NCI-H1105 (cell line): ENCODE data around the gene ACACB.

Experiments used
- DNase-seq: peaks from one replicate; lab custom pipeline; 2025; lab: John Stamatoyannopoulos, UW

ACACB gene

DNA sequence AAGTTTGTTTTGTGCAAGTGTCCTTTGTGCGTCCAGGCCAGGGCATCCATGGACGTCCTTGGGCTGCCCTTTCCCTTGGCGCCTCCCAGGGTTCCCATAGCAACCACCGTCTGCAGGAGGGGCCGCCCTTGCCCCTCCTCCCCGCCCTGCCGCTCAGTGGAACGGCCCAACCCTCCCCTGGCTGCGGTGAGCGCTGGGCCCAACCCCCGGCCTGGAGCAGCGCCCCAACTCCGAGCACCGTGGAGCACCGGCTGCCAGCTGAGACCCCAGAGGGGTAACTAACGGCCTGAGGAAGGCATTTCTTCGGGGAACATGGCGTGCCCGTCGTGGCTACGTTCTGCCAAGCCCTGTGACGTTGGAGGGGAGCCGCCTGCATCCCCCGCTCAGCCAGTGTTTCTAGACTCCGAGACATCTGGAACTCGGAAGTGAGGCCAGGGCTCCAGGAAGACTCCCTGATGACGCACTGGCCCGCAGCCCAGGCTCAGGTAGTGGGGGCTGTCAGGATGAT, 5.3 kb upstream of the ACACB start:
- peak; percentile 88 for DNase-seq

DNA sequence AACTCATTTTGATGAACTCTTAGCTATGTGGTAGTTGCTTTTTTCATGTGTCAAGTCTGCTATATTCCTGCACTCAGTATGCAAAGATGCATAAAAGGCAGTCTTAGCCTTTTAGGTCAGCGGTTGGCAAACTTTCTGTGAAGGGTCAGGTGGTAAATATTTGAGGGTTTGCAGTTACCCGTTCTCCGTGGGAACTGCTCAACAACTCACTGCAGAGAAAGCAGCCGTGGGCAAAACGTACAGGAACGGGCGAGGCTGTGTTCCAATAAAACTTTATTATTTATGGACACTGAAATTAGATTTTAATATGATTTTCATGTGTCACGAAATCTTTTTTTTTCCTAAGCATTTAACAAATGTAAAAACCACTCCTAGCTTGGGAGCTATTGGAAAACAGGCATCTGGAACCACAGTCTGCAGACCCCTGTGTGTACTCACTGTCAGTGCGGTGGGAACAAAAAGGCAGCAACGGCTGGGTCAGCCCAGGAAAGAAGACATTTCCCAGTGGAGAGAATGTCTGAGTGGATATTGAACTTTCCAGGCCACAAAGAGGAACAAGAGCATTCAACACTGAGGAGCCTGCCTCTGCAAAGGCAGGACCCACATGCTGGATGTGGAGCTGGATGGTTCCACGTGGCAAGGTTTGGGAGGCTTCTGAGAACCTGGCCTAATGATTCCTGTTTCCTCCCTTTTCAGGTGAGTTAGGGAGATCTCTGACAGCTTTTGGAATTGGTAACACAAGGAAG, 3.5 kb upstream of the ACACB start:
- DNase-seq: no peak

DNA sequence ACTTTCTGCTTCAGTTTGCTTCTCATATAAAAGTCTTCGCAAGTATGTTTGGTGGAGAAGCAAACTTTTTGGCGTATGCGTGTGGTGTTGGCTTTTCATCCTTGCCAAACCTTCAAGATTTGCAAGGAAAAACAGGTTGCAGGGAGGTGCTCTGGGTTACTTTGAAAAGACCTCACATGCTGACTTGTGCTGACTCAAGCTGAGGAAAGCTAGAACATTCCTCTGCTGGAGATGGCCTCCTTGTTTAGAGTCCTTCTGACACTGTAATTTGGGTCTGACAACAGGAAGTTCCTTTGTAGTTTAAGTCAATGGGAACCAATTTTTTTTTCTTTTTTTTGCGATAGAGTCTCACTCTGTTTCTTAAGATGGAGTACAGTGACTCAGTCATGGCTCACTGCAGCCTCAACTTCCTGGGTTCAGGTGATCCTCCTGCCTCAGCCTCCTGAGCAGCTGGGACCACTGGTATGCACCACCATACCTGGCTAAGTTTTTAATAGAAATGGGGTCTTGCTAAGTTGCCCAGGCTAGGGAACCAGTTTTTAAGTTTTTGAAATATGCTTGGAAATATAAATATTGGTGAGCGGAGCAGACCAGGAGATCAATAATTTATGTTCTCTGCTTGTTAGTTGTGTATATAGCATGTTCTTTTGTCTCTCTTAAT, 2.6 kb upstream of the ACACB start:
- no peak for DNase-seq

DNA sequence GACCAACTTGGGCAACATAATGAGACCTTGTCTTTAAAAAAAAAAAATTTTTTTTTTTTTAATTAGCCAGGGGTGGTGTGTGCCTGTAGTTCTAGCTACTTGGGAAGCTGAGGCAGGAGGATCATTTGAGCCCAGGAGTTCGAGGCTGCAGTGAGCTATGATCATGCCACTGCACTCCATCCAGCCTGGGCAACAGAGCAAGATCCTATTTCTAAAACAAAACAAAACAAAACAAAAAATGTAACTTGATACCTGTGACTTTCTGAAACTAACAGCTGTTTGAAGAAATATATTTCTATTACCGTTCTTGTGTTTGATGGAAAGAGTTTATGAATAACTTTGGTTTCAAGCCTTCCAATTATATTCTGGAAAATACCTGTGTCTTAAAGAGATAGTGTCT, 1.7 kb upstream of the ACACB start:
- DNase-seq: no peak

DNA sequence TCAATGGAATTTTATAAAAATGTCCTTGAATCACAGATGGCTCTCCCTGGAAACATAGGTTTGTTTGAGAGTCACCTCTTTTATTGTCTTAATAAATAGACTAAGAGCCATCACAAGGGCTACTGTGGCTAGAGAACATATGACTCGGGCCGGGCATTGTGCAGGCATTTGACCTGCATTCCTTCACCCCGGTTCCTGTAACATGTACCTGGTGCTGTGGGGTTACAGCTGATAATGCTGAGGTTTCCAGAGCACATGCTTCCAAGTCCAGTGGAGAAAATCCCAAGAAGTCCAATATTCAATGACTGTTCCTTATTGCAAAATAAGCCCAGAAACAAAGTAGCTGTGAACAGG, 1.0 kb upstream of the ACACB start:
- DNase-seq: no peak

DNA sequence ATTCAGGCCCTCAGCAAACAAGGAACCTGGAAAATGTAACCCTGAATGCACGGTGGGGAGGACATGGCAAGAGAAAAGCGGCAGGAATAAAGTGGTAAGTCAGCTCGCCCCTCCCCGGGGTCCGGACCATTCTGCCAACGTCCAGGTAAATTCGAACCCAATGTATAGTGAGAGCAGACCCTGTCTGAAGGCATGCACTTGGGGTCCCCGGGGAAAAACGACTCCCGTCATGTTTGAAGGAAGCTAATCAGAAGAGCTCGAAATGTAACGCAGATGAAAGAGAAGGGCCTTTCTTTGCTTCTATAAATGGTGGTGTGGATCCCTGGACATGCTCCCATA, 193 bp downstream of the ACACB start:
- DNase-seq: no peak

DNA sequence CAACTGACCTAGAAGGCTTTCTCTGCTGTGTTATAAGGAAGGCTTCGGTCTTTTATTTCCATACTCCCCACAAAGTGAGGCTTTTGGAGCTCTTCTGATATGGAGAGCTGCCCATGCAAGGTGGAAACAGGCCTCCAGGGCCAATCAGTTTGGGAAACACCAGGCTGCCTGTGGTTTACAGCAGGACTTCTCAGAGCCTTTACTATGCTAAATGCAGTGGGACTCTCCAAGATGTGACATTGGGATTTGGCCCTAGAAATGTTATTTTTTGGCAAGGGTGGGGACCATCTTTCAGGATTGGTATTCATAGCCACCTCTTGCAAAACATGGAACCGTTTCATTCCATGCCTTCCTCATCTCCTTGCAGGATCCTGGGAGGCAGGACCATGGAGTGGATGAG, 3.7 kb downstream of the ACACB start:
- no peak for DNase-seq

DNA sequence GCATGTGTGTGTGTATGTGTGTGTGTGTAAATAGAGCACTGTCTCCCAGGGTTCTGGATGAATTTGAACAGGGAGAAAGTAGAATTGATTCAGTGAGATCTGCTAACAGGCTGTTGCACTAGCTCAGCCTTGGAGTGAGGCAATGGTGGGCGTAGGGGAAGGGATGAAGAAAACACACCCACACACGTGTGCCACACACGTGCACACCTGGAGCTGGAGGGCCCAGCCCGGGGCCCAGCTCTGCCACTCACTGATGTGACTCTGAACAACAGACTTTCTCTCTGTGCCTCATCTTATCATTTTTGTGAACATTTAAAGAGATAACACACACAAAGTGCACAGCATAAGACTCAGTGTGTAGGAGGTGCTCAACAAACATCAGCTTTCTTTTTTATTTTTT, 4.2 kb downstream of the ACACB start:
- no peak for DNase-seq

DNA sequence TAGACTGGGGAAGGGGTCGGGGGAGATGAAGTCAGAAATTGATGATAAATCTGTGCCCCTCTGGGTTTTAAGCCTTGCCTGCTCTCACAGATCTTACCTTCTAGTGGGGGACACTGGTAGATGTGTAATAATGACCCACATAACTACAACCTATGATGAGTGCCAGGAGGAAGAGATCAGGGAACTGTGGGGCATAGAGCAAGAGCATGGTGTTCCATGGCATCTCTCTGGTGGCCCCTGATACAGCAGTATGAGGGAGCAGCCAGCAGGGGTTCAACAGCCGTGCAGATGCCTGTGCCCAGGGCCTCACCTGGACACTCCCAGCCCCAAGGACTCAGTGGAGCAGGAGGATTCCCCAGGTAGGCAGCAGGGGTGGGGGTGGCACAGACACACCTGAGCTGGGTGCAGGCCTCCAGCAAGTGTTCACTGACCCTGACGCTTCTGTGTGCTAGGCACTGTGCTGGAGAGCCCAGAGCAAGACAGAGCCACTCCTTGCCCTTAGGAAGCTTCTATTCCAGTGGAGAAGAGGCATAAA, 5.0 kb downstream of the ACACB start:
- DNase-seq: no peak

DNA sequence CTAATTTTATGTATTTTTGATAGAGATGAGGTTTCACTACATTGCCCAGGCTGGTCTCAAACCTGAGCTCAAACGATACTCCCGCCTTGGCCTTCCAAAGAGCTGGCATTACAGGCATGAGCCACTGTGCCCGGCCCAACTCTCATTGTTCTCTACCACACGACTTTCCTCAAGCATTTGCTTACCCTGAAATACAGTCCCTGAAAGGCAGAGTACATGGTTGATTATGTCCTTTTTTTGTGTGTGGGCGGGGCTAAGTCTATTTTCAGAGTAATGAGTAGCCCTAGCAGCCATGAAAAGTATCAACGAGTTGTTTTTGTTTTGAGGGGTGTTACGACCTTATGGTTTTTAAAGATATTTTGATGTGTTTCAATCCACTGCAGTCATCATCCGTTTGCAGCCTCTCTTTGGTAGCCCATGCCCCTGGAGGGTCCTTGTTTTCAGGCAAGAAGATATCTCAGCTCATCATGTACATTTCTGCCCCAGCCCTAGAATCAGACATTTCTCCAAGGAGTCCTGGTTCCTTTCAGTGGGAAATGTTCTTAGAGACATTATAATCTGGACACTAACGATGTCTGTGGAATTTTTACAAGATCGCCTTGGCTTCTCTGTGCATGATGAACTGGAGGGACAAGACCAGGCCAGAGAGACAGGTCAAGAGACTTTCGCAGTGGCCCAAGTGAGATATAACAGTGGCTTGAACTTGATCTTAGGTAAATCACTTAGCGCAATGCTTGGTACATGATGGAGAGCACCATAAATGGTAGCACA, 8.7 kb downstream of the ACACB start:
- DNase-seq: no peak

DNA sequence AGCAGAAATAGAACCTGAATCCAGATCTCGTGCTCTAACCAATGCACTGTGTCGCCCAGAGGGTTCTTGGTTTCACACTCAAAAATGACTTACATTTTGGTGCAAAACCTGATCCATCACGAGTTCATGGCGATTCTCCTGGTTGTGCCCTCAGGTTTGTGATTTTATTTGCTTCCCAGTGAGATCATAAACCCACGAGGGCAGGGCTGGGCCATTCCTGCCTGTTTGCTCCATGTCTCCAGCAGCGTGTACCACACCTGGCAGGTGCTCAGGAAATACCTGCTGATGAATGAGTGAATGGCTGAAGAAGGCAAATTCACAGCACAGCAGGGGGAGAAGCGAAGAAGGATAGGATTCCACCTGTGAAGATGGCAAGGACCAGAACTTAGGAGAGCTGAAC, 9.4 kb downstream of the ACACB start:
- DNase-seq: no peak

DNA sequence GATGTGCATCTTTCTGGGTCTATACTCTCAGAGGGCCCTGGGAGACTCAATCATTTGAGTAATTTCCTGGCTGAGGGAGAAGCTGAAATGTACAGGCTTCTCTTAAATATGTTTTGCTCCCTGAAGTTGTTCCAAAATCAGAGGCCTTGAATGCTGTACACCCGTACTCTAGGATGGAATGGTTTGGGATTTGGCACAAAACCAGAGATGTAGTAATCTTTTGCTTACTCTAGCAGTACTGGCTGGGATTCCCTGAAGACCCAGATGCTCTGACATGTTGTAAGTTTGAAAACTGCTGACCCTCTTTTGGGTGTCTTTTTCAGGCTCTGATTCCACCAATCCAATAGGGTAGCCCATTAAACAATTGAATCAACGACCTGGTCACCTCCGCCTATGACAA, 10.4 kb downstream of the ACACB start:
- DNase-seq: no peak

DNA sequence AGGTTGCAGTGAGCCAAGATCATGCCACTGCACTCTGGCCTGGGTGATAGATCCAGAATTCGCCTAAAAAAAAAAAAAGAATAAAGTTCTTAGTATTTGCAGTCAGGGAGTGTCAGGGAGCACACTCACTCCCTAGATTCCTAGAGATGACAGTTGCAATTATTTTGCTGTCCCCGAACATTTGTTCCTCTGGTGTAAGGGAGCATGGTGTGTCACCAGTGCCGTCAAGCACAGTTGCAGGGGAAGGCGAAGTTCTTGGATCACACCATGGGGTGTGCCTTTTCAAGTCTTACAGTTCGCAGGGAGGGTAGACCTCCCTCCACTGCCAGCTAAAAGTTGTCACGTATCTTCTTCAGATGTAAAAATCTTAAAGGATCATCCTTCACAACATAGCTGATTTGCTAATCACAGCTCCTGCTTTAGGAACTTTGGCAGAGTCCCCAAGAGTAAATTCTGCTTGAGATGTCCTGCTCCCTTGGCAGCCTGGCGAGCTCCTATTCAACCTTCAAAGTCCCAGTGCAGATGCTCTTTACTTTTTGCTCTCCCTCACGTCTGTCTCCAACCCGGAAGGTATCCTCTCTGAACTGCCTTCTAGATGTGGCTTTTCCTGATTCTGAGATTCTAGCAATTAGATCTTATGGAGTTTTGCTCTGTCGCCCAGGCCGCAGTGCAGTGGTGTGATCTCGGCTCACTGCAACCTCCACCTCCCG, 11.3 kb downstream of the ACACB start:
- no peak for DNase-seq

DNA sequence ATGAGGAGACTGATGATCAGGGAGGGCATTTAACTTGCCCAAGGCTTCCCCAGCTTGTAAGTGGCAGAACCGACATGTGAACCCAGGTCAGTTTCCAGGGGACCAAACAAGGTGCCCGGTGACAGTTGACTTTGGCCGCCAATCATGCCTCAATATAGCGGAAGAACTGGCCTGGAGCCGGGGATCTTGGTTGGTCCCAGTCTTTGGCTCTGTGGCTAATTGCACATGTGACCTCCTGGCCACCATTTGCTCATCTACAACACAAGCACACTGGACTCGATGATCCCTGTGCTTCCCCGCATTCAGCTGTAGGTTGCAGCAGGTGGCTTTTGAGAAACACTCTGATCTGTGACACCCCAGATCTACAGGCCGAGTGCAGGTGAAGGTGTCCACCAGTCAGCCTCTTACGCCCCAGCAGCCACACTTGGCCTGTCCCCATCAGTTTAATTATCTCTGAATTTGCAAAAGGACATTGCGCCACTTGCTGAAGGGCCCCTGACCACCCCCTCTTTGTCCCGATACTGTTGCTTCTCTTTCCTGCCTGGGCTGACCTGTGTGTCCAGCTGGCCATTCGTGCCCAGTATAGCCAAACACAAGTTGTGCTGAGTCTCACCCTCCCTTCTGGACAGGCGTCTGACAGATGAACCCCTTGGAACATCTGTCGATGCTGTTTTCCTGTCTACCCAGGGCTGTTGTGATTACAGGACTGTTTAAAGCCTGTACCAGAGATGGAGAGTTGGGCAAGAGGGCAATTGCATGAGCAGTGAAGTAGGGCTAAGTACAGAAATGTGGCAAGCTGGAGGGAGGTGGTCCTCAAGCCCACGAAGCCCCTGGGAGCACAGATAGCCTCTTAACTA, 14.1 kb downstream of the ACACB start:
- no peak for DNase-seq

DNA sequence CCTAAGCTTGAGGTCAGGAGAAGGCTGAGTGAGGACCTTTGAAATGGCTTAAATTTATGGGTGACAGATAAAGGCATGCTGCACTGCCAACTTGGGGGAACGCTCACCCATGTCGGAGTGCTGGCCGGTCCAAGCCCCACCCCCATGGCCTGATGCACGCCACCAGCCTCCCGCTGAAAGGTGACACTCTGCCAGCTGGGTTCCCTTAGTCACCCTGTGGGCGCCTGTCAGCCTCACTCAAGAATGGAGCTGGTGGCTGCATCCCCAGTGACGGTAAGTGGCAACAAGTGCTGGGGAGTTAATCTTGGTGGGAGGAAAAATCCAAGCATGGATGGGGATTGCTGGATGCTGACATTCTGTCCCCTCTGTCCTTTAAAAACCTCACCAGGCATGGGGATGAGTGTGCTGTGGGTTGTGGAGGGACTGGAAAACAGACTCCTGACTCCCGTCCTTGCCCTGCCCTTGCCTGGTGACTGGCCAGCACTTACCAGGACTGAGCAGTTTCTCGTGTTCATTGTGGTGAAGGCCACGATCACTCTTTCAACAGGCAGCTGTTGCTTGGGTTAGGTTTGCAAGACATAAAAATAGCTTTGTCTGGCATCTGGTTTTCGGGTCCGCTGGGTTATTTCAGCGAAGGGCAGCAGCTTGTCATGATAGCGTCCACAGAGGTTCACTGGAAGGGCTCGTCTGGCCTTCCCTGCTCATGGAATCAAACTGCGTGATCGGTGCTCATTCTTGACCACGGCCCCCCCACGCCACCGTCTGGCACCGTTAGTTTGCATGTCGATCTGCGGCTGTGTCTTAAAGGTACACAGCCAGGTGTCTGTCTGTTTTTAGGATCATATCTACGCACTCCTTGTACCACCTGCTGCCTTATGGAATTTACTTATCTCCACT, 15.0 kb downstream of the ACACB start:
- DNase-seq: peak; percentile 12

DNA sequence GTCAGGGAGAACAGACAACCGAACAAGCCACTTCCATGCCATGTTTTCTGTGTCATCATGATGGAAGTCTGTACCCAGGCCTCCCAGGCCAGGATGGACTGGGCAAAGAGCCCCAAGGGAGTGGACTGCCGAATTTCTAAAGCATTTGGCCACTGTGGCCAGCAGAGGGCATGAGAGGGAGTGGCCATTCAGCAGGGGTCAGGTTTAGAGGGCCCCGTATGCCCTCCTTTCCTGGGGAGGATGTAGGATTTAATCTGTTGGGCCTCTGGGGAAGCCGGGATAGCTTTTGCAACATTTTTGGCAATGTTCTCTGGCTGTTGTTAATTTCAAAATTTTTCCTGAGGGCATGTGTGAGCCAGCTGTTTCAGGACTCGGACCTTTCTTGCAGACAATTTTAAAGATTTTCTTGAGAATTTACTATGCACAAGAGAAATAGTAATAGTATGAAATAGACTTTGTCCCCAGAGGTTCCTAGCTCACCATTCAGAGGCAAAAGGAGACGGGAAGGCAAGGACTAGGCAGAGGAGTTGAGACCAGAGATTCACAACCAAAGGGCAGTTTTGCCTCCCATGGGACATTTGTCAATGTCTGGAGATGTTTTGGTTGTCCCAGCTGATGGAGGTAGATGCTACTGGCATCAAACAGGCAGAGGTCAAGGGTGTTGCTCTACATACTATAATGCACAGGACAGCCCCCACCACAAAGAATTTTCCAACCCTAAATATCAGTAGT, 18.0 kb downstream of the ACACB start:
- no peak for DNase-seq

DNA sequence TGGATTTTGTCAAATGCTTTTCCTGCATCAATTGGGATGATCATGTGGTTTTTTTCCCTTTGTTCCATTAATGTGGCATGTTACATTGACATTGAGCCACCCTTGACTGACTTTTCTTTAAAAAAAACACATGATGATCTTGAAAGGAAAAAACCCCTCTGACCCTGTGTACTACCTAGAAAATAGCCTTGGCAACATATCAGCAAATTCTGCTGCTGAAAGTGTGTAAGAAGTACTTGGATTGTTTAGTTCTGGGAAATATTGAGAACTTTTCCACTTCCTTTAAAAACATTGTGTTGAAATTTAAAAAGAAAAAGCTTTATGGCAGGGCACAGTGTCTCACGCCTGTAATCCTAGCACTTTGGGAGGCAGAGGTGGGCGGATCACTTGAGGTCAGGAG, 20.7 kb downstream of the ACACB start:
- DNase-seq: no peak

DNA sequence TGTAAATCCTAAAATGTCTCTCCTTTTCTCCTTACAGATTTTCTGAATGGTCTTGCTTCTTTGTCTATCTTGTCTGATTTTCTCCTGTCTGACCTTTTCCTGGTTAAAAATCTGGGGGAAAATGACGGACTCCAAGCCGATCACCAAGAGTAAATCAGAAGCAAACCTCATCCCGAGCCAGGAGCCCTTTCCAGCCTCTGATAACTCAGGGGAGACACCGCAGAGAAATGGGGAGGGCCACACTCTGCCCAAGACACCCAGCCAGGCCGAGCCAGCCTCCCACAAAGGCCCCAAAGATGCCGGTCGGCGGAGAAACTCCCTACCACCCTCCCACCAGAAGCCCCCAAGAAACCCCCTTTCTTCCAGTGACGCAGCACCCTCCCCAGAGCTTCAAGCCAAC, 23.0 kb downstream of the ACACB start:
- no peak for DNase-seq

DNA sequence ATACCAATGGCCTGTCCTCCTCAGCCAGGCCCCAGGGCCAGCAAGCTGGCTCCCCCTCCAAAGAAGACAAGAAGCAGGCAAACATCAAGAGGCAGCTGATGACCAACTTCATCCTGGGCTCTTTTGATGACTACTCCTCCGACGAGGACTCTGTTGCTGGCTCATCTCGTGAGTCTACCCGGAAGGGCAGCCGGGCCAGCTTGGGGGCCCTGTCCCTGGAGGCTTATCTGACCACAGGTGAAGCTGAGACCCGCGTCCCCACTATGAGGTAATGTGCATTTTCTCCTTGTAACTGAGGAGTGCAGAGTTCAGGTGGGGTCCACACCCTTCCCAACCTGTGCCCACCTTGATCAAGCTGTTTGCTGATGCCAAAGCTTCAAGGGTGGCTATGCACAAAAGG, 23.4 kb downstream of the ACACB start:
- DNase-seq: no peak

DNA sequence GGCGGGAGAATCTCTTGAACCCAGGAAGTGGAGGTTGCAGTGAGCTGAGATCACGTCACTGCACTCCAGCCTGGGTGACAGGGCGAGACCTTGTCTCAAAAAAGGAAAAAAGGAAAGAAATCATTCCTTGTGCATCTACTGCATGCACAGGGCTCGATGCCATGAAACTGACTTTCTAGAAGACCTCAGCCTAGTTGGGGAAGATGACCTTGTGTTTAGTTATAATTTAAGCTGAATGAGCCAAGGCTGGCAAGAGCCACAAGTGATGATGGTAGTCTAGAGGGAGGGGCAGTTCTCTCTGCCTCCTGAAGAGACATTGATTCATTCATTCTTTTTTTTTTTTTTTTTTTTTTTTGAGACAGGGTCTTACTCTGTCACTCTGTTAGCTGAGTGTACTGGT, 24.2 kb downstream of the ACACB start:
- no peak for DNase-seq
